Measurements from ENCODE around the gene KEL.

DNA sequence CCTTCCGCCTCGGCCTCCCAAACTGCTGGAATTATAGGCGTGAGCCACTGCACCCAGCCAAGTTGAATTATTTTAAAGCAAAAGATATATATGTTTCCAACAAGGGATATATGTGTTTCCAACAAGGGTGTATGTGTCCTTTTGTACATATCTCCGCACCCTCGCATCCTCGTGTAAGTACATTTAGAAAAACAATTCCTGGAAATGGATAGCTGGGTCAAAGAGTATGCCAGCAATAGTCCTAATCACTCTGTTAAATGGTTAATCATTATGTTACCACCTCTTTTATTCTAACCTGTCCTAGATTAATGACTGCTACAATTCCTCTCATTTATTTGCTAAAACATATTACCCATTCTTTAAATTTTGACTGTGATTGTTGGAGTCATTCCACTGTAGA, 36.8 kb upstream of the KEL start:
- TF ChIP-seq MXI1 (IDR thresholded peaks at IDR 0.05; ENCODE audit: borderline replicate concordance, low read depth, low read length) (no peak), CHD1 (IDR thresholded peaks at IDR 0.05; ENCODE audit: low read depth, low read length) (no peak), RAD21 (IDR thresholded peaks at IDR 0.05; ENCODE audit: low read length) (no peak), POLR2A (IDR thresholded peaks at IDR 0.05; ENCODE audit: low read depth, low read length) (no peak), MAFK (IDR thresholded peaks at IDR 0.05; ENCODE audit: low read depth, low read length) (no peak), BHLHE40 (IDR thresholded peaks at IDR 0.05; ENCODE audit: low read depth, low read length) (no peak), SMC3 (IDR thresholded peaks at IDR 0.05; ENCODE audit: low read depth, low read length) (no peak), NFE2L2 (IDR thresholded peaks at IDR 0.05; ENCODE audit: low read depth, low read length) (no peak), CEBPB (IDR thresholded peaks at IDR 0.05; ENCODE audit: low read depth, low read length) (no peak)
- TF ChIP-seq, protein P1, sequence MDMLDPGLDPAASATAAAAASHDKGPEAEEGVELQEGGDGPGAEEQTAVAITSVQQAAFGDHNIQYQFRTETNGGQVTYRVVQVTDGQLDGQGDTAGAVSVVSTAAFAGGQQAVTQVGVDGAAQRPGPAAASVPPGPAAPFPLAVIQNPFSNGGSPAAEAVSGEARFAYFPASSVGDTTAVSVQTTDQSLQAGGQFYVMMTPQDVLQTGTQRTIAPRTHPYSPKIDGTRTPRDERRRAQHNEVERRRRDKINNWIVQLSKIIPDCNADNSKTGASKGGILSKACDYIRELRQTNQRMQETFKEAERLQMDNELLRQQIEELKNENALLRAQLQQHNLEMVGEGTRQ (IDR thresholded peaks at IDR 0.05; ENCODE audit: low read depth, low read length), result no peak
- TF ChIP-seq, protein P2, sequence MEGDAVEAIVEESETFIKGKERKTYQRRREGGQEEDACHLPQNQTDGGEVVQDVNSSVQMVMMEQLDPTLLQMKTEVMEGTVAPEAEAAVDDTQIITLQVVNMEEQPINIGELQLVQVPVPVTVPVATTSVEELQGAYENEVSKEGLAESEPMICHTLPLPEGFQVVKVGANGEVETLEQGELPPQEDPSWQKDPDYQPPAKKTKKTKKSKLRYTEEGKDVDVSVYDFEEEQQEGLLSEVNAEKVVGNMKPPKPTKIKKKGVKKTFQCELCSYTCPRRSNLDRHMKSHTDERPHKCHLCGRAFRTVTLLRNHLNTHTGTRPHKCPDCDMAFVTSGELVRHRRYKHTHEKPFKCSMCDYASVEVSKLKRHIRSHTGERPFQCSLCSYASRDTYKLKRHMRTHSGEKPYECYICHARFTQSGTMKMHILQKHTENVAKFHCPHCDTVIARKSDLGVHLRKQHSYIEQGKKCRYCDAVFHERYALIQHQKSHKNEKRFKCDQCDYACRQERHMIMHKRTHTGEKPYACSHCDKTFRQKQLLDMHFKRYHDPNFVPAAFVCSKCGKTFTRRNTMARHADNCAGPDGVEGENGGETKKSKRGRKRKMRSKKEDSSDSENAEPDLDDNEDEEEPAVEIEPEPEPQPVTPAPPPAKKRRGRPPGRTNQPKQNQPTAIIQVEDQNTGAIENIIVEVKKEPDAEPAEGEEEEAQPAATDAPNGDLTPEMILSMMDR (conservative IDR thresholded peaks at IDR 0.05; ENCODE audit: low read depth, low read length), result no peak
